ENCODE data around the gene HOXB8.

The HOXB8 gene

GRCh38 chr17:48562934-48563333, 52.2 kb downstream of the HOXB8 start:
- TF ChIP-seq CTCF (IDR thresholded peaks at IDR 0.05; ENCODE audit: unreplicated experiment in 3 of 3), result no peak
- Mint-ChIP-seq H3K27ac (peak overlapping the region; percentile 88 to 100 (median 99)), H3K4me3 (peak overlapping the region; percentile 76 to 82 (median 82)), H3K36me3 (ENCODE audit: low read depth) (no peaks in the 10 kb centered on the region), H3K4me1 (peaks cover 59% of the 10 kb centered on the region), H3K27me3 (ENCODE audit: low read depth) (peaks cover 19% of the 10 kb centered on the region), H3K9me3 (no peaks in the 10 kb centered on the region)
